ENCODE data around the gene CACNB1. TPM values are rescaled to one million over a fixed set of nuclear protein-coding genes. Genes with fewer than 3 reads are reported as not detected.

Gene CACNB1
- total RNA-seq, result 100 to 1,000 TPM in 1 of 6 donors, 10 to 100 TPM in 5; 28.8 to 149 (median 34.0) TPM

DNA sequence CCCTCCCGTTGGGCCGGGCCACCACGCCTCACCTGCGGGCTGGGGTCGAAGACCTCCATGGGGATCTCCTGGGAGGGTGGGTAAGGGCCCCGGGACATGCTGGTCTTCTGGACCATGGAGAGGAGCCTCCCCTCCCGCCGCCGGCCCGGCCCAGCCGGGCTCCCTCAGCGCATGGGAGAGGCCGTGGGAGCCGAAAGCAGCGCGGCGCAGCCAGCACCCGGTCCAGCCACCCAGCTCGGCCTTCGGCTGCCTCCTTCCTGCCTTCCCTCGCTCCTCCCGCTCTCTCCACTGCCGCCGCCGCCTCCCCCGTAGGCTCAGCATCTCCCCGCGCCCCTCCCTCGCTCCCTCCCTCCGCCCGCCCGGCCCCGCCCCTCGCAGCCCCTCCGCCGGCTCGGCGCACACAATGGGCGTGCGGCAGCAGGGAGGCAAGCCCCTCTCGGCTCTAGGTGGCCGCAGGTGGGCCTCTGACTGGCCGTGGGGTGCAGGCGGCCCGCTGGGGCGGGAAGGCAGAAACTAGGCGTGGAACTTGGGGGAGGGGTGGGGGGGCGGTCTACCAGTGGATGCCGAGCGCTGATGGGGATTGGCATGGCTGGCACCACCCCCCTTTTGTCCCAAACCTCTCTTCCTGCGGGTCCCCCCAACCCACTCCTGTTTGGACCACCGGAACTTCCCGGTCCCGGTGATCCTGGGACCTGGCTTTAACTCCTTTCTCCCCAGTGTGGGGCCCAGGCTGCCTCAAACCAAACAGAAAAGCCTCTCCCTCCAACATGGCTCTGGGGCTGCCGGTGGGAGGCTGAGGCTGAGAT is at the start of gene CACNB1:
TSS of gene CACNB1 (minus strand) at position 290 of the 806 bp plus-strand sequence. CDS start at position 116, 174 bp downstream.
- peak within 1 kb of the TSS; percentile 58 to 98 (median 79) for H3K4me3 ChIP-seq
- peaks cover 13 to 34% (median 17%) of the 10 kb centered on the region in 4 donors for H3K36me3 ChIP-seq
- ATAC-seq (ENCODE audit: low FRiP score in 2 of 2), result peak; percentile 53 to 84
- peak; percentile 86 to 92 for DNase-seq
- H3K27me3 ChIP-seq, result no peaks in the 10 kb centered on the region
- 2 to 3% methylated on average over 11 to 25 of the region's 55 CpGs for WGBS, 2 donors
- H3K9me3 ChIP-seq, result no peaks in the 10 kb centered on the region
- H3K27ac ChIP-seq, result peak within 1 kb of the TSS; percentile 70 to 98 (median 85)
- H3K4me1 ChIP-seq, result peaks cover 45 to 74% (median 56%) of the 10 kb centered on the region in 4 donors
- no peak for TF ChIP-seq EP300 (IDR thresholded peaks at IDR 0.05)
- peak; percentile 15 to 82 for TF ChIP-seq POLR2AphosphoS5 (IDR thresholded peaks at IDR 0.05)
- peak in 2 of 4 donors; percentile 43 to 81 for TF ChIP-seq POLR2A (IDR thresholded peaks at IDR 0.05)
- TF ChIP-seq, protein P1, sequence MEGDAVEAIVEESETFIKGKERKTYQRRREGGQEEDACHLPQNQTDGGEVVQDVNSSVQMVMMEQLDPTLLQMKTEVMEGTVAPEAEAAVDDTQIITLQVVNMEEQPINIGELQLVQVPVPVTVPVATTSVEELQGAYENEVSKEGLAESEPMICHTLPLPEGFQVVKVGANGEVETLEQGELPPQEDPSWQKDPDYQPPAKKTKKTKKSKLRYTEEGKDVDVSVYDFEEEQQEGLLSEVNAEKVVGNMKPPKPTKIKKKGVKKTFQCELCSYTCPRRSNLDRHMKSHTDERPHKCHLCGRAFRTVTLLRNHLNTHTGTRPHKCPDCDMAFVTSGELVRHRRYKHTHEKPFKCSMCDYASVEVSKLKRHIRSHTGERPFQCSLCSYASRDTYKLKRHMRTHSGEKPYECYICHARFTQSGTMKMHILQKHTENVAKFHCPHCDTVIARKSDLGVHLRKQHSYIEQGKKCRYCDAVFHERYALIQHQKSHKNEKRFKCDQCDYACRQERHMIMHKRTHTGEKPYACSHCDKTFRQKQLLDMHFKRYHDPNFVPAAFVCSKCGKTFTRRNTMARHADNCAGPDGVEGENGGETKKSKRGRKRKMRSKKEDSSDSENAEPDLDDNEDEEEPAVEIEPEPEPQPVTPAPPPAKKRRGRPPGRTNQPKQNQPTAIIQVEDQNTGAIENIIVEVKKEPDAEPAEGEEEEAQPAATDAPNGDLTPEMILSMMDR (IDR thresholded peaks at IDR 0.05), result no peak

GRCh38 chr17:39246274-39246673 is 48.8 kb upstream of the CACNB1 start:
- Histone ChIP-seq H3K36me3 (no peaks in the 10 kb centered on the region), H3K4me3 (no peak overlapping the region), H3K27me3 (no peaks in the 10 kb centered on the region), H3K4me1 (peaks cover 4 to 16% (median 6%) of the 10 kb centered on the region in 4 donors), H3K9me3 (no peaks in the 10 kb centered on the region), H3K27ac (no peak overlapping the region)
- no peak for ATAC-seq (ENCODE audit: low FRiP score in 2 of 2)
- TF ChIP-seq POLR2AphosphoS5 (IDR thresholded peaks at IDR 0.05), result no peak
- TF ChIP-seq, protein P1 (IDR thresholded peaks at IDR 0.05), result no peak
- no peak for TF ChIP-seq POLR2A (IDR thresholded peaks at IDR 0.05)
- no peak for TF ChIP-seq EP300 (IDR thresholded peaks at IDR 0.05)
- no peak for DNase-seq
- 30 to 61% methylated on average over 3 of the region's 3 CpGs for WGBS, 2 donors

- WGBS, 2 donors, result 42 to 55% methylated on average over 5 to 6 of the region's 6 CpGs
- TF ChIP-seq EP300 (IDR thresholded peaks at IDR 0.05) (no peak), POLR2AphosphoS5 (IDR thresholded peaks at IDR 0.05) (no peak)
- TF ChIP-seq, protein P1 (IDR thresholded peaks at IDR 0.05), result peak; percentile 87 to 97 (median 92)
- peak in 1 of 2 donors; percentile 88 for DNase-seq
- H3K4me1 ChIP-seq, result peaks cover 4 to 17% (median 6%) of the 10 kb centered on the region in 4 donors
- H3K4me3 ChIP-seq, result no peak overlapping the region
- no peak overlapping the region for H3K27ac ChIP-seq
- no peaks in the 10 kb centered on the region for H3K27me3 ChIP-seq
- H3K36me3 ChIP-seq, result no peaks in the 10 kb centered on the region
- ATAC-seq (ENCODE audit: low FRiP score in 2 of 2), result peak; percentile 91
- H3K9me3 ChIP-seq, result no peaks in the 10 kb centered on the region
Observed at GRCh38 chr17:39244600-39245570, 47.4 kb upstream of the CACNB1 start.

GRCh38 chr17:39244016-39244599 is 46.6 kb upstream of the CACNB1 start:
- H3K9me3 ChIP-seq, result no peaks in the 10 kb centered on the region
- ATAC-seq (ENCODE audit: low FRiP score in 2 of 2), result no peak
- DNase-seq, result no peak
- H3K36me3 ChIP-seq, result no peaks in the 10 kb centered on the region
- no peaks in the 10 kb centered on the region for H3K27me3 ChIP-seq
- no peak overlapping the region for H3K4me3 ChIP-seq
- peaks cover 4 to 25% (median 7%) of the 10 kb centered on the region in 4 donors for H3K4me1 ChIP-seq
- H3K27ac ChIP-seq, result no peak overlapping the region
- TF ChIP-seq POLR2AphosphoS5 (IDR thresholded peaks at IDR 0.05) (no peak), POLR2A (IDR thresholded peaks at IDR 0.05) (no peak), EP300 (IDR thresholded peaks at IDR 0.05) (no peak)
- TF ChIP-seq, protein P1 (IDR thresholded peaks at IDR 0.05), result no peak
- WGBS, 2 donors, result 37 to 43% methylated on average over 9 to 11 of the region's 11 CpGs
